Astrocyte of the hippocampus (primary cell): ENCODE measurements around the gene USP12.

ENCODE experiments used
- DNase-seq: peaks from one replicate; pipeline ENCODE4 v3.0.0; 2011; ENCODE audit warnings: low read depth, low spot score

The USP12 gene

DNA sequence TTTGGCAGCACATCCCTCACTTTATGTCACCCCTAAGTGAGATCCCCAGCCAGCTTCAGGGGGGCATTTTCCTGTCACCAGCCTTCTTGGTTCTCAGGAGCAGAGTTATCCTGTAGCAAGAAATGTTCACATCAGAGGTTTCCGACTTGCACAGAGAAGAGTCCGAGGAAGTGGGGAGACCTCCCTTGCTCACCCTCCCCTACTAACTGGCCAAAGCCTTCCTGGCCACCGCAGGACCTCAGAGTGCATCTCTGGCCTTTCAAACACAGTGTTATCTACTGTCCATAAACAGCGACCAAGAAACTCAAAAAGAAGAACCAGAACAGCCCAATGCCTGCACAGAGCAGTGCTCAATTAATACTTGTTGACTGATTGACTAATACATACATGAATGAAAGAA, 134.4 kb downstream of the USP12 start:
- no peak for DNase-seq

DNA sequence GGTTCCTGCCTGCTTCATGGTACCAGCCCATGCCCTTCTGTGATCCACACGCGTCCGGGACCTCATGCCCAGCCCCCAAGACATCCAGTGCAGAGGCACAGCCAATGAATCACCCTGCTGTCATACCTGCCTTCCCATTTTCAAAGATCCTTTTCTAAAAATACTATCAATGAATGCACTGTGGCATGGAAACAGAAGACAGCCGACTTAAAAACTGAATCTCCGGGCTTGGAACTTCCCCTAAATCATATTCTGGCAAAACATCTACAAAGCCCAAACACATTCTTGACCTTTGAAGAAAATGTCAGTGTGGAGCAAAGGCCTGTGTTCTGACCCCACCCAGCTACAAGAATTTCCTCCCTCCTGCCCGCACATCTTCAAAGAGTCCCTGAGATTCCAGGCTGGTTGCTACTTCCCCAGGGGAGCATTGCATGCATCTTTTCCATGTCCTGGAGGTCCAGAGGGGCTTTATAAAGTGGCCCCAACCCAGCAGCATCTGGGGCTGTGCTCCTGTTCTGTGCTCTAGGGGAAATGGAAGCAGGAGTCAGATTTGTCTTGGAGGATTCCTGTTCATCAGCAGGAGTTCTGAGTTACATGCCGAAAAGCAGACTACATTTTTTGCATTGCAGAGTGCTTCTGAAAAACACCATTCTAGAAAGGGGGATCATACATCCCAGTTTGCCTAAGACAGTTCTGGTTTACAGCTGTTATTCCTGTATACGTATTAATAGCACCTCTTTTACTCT, 135.2 kb downstream of the USP12 start:
- DNase-seq, result no peak

DNA sequence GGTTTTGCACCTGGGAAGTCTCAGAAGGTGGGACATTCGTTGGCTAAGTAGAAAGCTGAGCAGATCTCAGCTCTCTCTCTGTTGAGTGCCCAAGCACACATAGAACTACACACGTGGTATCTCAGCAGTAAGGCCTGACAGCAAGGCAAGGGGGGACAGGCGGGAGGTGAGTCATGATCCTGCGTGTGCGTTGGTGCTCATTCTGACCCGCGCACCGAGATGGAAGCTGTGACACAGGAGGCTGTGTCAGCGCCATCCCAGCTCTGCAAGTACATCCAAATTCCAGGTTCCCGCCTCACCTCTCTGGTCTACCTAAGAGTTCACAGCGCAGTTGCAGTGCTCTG, 135.7 kb downstream of the USP12 start:
- DNase-seq, result peak; percentile 29

DNA sequence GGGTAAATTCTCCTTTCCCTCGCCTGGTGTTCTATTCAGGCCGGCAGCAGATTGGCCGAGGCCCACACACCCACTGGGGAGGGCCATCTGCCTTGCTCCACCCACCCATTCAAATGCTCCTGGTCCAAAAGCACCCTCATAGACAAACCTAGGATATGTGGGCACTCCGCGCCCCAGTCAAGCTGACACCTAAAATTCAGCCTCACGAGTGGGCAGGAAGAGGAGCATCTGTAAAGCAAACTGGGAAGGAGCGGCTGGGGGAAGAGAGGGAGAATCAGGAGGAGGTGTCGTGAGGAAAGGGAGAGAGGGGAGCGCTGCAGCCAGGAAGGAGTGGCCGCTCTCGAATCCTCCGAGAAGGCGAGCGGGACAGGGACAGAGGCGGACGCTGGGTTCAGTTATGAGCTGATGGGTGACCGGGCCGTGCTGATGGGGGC, 136.9 kb downstream of the USP12 start:
- no peak for DNase-seq

DNA sequence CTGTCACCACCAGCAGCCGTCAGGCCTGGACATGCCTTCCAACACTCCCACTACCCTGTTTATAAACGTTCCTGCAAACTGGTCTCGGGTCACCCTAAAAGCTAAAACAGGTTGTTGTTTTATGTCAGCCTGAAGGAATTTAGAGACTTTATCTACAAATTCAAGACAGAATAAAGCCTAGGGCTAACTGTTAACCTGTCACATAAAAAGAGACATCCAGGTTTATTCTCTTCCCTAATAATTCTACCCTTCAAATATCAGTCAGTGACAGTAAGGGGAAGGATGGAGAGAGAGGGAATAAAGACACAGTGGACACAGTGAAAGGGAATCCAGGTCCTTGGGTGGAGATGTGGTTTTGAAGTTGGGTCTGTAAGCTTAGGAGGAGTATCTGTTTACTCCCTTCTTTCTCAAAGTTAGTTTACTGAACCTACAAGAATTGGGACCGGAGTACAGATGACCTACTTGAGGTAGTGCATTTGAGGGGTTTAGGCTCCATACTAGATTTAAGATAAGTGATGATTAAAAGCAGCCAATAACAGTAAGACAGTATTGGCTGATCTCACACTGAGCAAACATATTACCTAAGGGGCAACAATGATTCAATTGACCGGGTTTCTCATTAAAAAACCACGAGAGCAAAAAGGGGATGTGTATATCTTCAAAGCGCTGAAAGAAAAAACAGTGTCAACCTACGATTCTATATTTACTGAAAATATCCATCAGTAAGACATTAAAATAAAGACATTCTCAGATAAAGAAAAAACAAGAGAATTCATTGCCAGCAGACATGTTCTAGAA, 142.7 kb downstream of the USP12 start:
- no peak for DNase-seq

DNA sequence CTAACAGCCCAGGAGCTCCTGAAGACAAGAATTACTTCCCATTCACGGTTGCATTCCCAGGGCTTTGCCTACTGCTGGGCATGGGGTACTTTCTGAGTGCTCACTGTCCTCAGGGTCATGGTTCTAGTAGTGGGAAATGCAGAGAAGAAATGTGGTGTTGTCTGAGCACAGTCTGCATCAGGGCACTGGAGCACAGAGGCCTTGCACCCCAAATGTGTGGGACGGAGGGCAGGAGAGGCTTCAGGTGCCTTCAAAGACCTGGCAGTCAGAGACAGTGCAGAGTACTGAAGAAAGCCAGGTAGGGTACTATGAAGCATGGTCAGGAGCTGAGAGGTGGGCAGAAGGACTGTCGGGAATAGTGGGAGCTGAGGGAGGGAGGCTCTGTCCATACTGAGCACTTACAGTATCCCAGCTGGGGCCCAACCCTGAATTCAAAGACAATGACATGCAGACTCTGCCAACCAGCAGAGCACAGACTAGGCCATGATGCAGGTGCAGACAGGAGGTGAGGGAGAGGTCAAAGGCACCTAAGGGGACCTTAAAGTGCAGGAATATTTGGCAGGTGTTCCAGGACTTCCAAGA, 144.4 kb downstream of the USP12 start:
- DNase-seq, result no peak

DNA sequence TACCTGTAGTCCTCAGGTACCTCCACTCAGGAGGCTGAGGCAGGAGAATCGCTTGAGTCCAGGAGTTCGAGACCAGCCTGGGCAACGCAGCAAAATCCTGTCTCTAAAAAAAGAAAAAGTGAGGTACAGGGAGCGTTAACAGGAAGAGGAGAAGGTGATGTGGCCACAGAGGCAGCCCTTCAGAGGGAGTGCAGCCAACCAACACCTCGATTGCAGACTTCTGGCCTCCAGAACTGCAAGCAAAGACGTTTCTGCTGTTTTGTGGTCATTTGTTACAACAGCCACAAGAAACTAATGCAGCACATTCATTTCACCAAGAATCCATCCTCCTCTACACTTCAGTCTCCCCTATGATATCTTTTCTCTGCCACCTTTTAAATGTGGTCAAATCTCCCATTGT, 145.2 kb downstream of the USP12 start:
- no peak for DNase-seq

DNA sequence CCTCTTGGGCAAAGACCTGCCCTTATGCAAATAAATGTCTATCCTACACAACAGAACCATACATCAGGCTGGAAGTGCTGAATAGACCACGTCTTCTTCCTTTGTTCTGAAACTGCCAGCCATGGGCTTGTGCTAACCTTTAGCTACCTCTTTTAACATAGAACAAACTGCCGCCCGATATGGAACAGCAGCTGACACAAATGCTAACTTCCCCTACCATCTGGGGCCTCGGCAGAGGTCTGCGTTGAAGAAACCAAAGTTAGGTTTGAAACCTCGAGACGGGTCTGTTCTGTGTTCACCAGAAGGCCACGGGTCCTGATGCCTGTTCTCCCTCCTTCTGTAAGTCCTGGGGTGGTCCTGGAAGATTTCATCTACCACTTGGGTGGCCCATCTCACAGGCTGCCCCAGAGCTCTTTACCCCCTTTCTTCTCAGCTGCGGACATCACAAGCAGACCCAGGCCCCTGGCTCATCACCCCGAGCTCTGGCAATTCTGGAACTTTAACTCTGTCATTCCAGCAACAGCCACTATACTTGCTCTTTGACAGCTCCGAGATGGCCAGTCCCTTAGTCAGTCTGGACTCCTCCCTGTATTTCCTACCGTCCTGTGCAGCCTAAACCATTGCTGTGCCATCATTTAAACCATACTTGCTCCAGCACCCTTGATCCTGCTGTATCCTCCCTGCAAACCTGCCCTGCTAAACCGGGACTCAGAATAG, 146.7 kb downstream of the USP12 start:
- no peak for DNase-seq

DNA sequence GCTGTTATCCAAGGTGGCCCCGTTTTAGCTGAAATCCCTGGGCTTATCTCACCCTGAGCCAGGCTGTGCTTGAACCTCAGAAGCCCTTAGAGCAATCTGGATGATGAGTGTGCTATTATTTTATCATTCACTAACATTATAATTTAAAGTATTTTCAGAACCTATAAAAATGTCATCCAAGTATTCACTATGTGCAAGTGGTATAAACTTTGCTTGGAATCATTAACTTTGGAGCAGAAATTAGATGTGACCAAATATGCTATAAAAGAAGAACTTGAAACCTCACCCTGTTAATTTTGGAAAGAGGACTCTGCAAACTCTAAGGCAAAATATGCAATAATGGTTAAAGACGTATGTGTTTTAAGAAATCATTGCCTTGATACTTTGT, 147.5 kb downstream of the USP12 start:
- no peak for DNase-seq

DNA sequence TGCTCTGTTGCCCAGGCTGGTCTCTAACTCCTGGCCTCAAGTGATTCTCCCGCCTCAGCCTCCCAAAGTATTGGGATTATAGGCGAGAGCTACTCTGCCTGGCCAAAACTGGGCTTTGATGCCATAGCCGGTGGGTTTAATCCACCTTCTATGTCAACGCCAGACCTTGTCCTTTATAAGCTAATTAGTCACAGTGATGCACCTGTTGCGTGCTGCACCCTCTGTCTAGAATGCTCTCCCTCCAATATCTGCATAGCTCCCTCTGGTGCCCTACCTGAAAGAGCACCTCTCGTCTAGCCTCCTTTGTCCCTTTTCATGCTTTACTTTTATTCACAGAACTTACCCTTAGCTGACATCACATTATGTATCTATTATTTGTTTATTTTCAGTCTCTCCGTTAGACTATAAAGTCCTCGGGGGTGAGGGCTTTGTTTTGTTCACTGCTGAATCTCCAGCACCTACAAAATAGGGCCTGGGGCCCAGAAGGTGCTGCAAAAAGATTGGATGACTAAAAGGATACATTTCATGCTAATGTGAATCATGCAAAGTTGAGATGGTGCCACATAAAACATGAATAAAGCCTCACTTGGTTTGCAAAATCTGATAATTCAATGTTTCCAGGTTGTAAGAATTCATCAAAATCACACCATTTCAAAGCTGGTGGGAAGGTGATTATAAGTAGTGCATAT, 148.1 kb downstream of the USP12 start:
- DNase-seq, result no peak

DNA sequence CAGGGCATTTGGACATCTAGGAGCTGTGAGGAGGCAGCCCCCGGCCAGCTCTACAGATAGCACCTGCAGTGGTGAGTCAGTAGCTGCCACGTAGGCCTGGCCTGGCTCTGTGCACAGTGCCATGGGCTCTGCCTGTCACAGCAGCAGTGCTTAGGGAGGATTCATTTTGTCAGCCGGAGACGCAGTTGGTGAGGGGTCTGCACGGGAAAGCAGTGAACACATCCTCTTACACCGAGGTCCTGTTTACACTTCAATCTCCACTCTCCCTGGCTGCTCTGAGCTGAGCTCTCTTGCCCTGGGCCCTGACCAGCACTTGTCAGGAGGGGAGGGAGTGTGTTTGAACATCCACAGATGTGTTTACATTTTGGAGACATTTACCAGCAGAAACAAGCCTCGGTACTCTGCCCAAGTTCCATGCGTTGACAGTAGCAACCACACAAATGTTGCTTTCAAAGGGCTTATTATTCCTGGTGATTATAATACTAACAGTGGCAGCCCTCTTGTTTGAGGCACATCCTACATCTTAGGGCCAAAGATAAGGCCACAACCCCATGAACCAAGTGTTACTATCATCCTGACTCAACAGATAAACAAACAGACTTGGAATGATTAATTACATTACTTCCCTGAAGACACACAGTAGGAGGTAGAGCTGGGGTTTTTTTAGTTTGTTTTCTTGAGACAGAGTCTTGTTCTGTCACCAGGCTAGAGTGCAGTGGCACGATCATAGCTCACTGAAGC, 148.9 kb downstream of the USP12 start:
- peak; percentile 63 for DNase-seq

DNA sequence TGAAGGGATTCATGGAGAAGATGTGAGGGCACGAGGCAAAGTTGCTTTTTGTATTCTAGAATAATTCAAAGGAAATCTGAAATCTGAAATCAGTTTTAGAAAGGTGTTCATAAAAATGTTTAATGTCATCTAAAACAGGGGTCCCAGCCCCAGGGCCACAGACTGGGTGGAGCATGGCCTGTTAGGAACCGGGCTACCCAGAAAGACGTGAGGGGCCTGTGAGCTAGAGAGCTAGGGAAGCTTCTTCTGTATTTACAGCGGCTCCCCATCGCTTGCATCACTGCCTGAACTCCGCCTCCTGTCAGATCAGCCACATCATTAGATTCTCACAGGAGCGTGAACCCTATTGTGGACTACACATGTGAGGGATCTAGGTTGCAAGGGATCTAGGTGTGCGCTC, 151.2 kb downstream of the USP12 start:
- no peak for DNase-seq

DNA sequence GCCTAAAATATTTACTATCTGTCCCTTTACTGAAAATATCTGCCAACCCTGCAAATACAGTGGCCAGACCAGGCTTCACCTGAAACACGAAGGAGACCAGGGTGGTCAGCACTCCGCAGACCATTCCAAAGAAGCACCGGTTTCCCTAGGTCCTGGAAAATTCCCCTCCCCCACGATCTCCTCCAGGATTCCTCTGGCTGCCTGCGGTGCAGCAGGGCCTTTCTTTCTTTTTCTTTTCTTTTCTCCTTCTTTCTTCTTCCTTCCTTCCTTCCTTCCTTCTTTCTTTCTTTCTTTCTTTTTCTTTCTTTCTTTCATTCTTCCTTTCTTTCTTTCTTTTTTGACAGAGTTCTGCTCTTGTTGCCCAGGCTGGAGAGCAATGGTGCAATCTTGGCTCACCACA, 152.7 kb downstream of the USP12 start:
- no peak for DNase-seq

DNA sequence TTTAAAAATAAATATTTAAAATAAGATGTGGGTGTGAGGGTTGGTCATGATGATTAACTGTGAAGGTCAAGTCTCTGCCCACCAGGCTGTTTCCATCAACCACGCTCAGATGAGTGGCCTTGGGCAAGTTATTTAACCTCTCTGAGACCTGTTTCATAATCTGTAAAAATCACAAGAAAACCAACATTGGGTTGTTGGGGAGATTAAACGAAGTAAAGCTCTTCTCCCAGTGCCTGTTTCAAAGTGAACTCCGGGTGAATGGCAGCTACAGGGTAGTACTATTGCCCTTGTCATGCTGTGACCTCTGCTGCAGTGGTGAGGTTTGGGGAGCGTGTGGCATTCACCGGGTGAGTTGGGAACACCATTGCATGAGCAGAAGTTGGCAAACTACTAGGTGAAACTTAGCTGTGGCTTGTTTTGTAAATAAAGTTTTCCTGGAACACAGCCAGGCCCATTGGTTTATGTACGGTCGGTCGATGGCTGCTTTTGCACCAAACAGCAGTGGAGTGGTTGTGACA, 153.2 kb downstream of the USP12 start:
- DNase-seq, result no peak

DNA sequence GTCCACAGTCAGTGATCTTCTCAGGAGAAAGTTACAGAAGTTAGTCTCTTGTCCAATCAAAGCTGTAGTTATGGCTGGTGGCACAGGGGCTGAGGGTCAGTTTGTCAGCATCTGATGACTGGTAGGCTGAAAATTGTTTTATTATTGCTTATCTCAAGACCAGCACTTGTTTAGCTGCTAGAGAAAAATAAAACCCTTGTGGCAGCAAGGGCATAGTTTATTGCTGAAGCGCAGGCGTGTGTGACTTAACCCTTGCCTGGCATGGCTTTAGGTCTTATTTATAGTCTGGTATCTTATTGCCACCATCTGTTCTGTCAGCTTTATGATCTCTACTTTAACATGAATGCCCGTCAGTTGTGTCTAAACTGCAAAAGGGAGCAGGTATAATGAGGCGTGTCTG, 154.7 kb downstream of the USP12 start:
- DNase-seq, result no peak
